Spleen (tissue), 7 donors: ENCODE data around the gene FDXACB1.

Source experiments
- CTCF ChIP-seq, 11 experiments: fragments of 200-600 bp in 7 of 11; fragments of 450-650 bp in 4 of 11; sonication (generic) in 4 of 11; IDR thresholded peaks in 8 of 11; conservative IDR thresholded peaks in 3 of 11; 1 replicate in 7 of 11; 2 replicates in 4 of 11; pipeline versions ENCODE4 v1.4.0 to v1.8.0; 2016 to 2021; ENCODE audit warnings: antibody characterized with exemption in 11 of 11, inconsistent platforms in 4 of 11, mild to moderate bottlenecking in 1 of 11
- POLR2A ChIP-seq, 3 donors: fragments of 450-650 bp; IDR thresholded peaks; one replicate each; pipeline ENCODE4 v1.5.1; 2017; ENCODE audit warnings: antibody characterized with exemption in 3 of 3, mild to moderate bottlenecking in 1 of 3
- POLR2AphosphoS5 ChIP-seq, 3 donors: sonication (generic); formaldehyde crosslinking; IDR thresholded peaks; one replicate each; pipeline ENCODE4 v1.5.1; 2017; ENCODE audit warnings: antibody characterized with exemption in 3 of 3
- donor health status: DM: no; HTN: no; CAD: no; lungs with moderate emphysema.
- donor health status: DM: no; HTN: no; CAD: no.
- donor health status: DM: no; HTN: no; CAD: no.

- TF ChIP-seq CTCF (IDR thresholded peaks at IDR 0.05 in 8 of 11, conservative IDR thresholded peaks at IDR 0.05 in 3 of 11) = no peak
- TF ChIP-seq POLR2A (IDR thresholded peaks at IDR 0.05) = no peak
- no peak for TF ChIP-seq POLR2AphosphoS5 (IDR thresholded peaks at IDR 0.05)
Measured at GRCh38 chr11:111917788-111918187, 38.8 kb upstream of the FDXACB1 start.
